Fibroblast of lung (primary cell): ENCODE results near the gene DLG5.

ENCODE experiments used
- CTCF ChIP-seq, 2 donors: IDR thresholded peaks in 1 of 2; conservative IDR thresholded peaks in 1 of 2; 1 replicate in 1 of 2; 2 replicates in 1 of 2; pipeline ENCODE4 v1.5.1; 2011 to 2012; ENCODE audit warnings: low read length in 2 of 2, control low read depth in 1 of 2, inconsistent platforms in 1 of 2, low read depth in 1 of 2, mild to moderate bottlenecking in 1 of 2
- EZH2 ChIP-seq: IDR thresholded peaks from 2 replicates; pipeline ENCODE4 v1.5.1; 2012; ENCODE audit warnings: low read length, control low read depth, mild to moderate bottlenecking; ENCODE audit errors: missing control alignments

GRCh38 chr10:77806511-77807157, 119.9 kb downstream of the DLG5 start:
- TF ChIP-seq EZH2 = no peak
- TF ChIP-seq CTCF (conservative IDR thresholded peaks at IDR 0.05 in 1 of 2, IDR thresholded peaks at IDR 0.05 in 1 of 2; ENCODE audit: low read depth in 1 of 2, low read length in 2 of 2) = no peak
